B cell (primary cell): Measurements from ENCODE around the gene FAIM2.

Experiments
- EZH2 ChIP-seq: IDR thresholded peaks from 2 replicates; pipeline ENCODE4 v1.6.1; 2012; ENCODE audit warnings: borderline replicate concordance, low read depth, mild to moderate bottlenecking, moderate library complexity, low read length; ENCODE audit not compliant: insufficient read depth, poor library complexity, severe bottlenecking
- TF ChIP-seq, protein P1 (sequence below): fragments of 200-600 bp; IDR thresholded peaks from one replicate; pipeline ENCODE4 v1.8.0; 2022; ENCODE audit warnings: antibody characterized with exemption, mild to moderate bottlenecking

DNA sequence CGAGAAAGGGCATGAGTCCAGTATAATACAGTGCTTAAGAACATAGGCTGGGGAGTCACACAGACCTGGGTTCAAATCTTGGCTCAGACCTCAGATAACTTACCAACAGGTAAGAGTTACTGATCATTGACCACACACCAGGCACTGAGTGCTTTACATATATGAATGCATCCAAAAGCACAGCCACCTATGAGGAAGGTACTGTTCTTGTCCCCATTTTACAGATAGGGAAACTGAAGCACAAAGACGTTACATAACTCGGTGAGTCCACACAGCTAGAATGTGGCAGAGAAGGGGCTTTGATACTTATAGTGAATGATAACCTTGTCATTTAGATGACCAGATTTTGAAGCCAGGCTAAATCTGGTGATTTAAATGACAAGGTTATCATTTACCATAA lies 27.6 kb downstream of the FAIM2 start:
- TF ChIP-seq, protein P1, sequence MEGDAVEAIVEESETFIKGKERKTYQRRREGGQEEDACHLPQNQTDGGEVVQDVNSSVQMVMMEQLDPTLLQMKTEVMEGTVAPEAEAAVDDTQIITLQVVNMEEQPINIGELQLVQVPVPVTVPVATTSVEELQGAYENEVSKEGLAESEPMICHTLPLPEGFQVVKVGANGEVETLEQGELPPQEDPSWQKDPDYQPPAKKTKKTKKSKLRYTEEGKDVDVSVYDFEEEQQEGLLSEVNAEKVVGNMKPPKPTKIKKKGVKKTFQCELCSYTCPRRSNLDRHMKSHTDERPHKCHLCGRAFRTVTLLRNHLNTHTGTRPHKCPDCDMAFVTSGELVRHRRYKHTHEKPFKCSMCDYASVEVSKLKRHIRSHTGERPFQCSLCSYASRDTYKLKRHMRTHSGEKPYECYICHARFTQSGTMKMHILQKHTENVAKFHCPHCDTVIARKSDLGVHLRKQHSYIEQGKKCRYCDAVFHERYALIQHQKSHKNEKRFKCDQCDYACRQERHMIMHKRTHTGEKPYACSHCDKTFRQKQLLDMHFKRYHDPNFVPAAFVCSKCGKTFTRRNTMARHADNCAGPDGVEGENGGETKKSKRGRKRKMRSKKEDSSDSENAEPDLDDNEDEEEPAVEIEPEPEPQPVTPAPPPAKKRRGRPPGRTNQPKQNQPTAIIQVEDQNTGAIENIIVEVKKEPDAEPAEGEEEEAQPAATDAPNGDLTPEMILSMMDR, result no peak
- no peak for TF ChIP-seq EZH2
